ENCODE measurements around the gene MPRIP. TPM values are rescaled to one million over a fixed set of nuclear protein-coding genes. Genes with fewer than 3 reads are reported as not detected.

Gene MPRIP
- total RNA-seq, 1 donor from 2014 or later, result 863 TPM

GRCh38 chr17:17200831-17201230, 158.6 kb downstream of the MPRIP start:
- TF ChIP-seq CTCF (IDR thresholded peaks at IDR 0.05; ENCODE audit: partially characterized antibody, unreplicated experiment), result no peak
- no peaks in the 10 kb centered on the region for H3K36me3 Mint-ChIP-seq (ENCODE audit: unreplicated experiment)
- H3K4me1 Mint-ChIP-seq (ENCODE audit: low read depth, unreplicated experiment), result peaks cover 23% of the 10 kb centered on the region
- H3K9me3 Mint-ChIP-seq (ENCODE audit: unreplicated experiment), result no peaks in the 10 kb centered on the region
- H3K4me3 Mint-ChIP-seq (ENCODE audit: unreplicated experiment), result no peak overlapping the region
- peaks cover under 1% of the 10 kb centered on the region for H3K27me3 Mint-ChIP-seq (ENCODE audit: unreplicated experiment)
- no peak for DNase-seq
- H3K27ac Mint-ChIP-seq (ENCODE audit: unreplicated experiment), result no peak overlapping the region

GRCh38 chr17:17201271-17201670, 159.0 kb downstream of the MPRIP start:
- DNase-seq, result no peak
- H3K36me3 Mint-ChIP-seq (ENCODE audit: unreplicated experiment), result no peaks in the 10 kb centered on the region
- no peaks in the 10 kb centered on the region for H3K9me3 Mint-ChIP-seq (ENCODE audit: unreplicated experiment)
- H3K27ac Mint-ChIP-seq (ENCODE audit: unreplicated experiment), result no peak overlapping the region
- peaks cover 23% of the 10 kb centered on the region for H3K4me1 Mint-ChIP-seq (ENCODE audit: low read depth, unreplicated experiment)
- no peak for TF ChIP-seq CTCF (IDR thresholded peaks at IDR 0.05; ENCODE audit: partially characterized antibody, unreplicated experiment)
- no peak overlapping the region for H3K4me3 Mint-ChIP-seq (ENCODE audit: unreplicated experiment)
- H3K27me3 Mint-ChIP-seq (ENCODE audit: unreplicated experiment), result no peaks in the 10 kb centered on the region

DNA sequence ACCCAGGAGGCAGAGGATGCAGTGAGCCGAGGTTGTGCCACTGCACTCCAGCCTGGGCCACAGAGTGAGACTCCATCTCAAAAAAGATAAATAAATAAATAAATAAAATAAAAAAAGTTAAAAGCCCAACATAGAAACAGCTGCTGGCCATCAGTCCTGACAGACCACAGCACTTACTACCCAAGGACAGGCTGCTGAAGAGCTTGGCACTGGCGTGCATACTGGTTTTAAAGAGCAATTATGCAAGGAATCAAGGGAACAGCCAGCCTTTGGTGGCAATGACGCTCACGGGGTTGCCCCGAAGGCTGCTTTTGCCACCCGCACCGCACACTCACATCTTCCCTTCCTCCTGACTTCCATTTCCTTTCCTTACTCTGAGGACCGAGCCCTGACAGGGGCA, 159.7 kb downstream of the MPRIP start:
- no peak for DNase-seq
- Mint-ChIP-seq H3K27me3 (ENCODE audit: unreplicated experiment) (no peaks in the 10 kb centered on the region), H3K36me3 (ENCODE audit: unreplicated experiment) (no peaks in the 10 kb centered on the region), H3K4me3 (ENCODE audit: unreplicated experiment) (no peak overlapping the region), H3K9me3 (ENCODE audit: unreplicated experiment) (peaks cover under 1% of the 10 kb centered on the region), H3K4me1 (ENCODE audit: low read depth, unreplicated experiment) (peaks cover 23% of the 10 kb centered on the region), H3K27ac (ENCODE audit: unreplicated experiment) (no peak overlapping the region)
- TF ChIP-seq CTCF (IDR thresholded peaks at IDR 0.05; ENCODE audit: partially characterized antibody, unreplicated experiment), result no peak

- peaks cover 4% of the 10 kb centered on the region for H3K9me3 Mint-ChIP-seq (ENCODE audit: unreplicated experiment)
- H3K4me1 Mint-ChIP-seq (ENCODE audit: low read depth, unreplicated experiment), result peaks cover 18% of the 10 kb centered on the region
- no peak overlapping the region for H3K27ac Mint-ChIP-seq (ENCODE audit: unreplicated experiment)
- TF ChIP-seq CTCF (IDR thresholded peaks at IDR 0.05; ENCODE audit: partially characterized antibody, unreplicated experiment), result no peak
- no peak for DNase-seq
- peaks cover 2% of the 10 kb centered on the region for H3K27me3 Mint-ChIP-seq (ENCODE audit: unreplicated experiment)
- H3K36me3 Mint-ChIP-seq (ENCODE audit: unreplicated experiment), result no peaks in the 10 kb centered on the region
- H3K4me3 Mint-ChIP-seq (ENCODE audit: unreplicated experiment), result no peak overlapping the region
These were observed 161.0 kb downstream of the MPRIP start for GRCh38 chr17:17203173-17203730.

DNA sequence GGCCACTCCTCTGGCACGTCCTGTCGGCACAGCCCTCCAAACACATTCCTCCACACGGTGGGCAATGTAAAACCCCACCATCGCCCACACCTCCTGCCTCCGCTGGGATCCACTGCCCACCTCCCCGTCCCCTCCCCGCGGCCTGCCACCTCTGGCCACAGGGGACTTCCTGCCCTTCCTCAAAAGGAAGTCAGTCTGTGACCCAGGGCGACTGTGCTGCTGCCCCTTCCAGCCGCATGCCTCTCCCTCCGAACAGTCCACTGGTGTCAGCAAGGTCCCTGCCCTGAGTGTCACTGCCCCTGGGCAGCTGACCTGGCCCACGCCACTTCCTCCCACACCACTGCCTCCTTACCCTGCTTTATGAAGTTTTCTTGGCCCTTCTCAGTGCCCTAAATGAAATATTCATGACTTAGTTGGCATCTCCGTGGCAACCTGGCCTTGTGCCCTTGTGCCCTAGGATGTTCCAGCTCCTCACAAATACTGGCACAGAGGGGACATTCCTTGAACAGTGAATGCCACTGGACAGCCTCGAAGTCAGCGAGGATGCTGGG, 161.9 kb downstream of the MPRIP start:
- Mint-ChIP-seq H3K27me3 (ENCODE audit: unreplicated experiment) (peaks cover 2% of the 10 kb centered on the region), H3K4me3 (ENCODE audit: unreplicated experiment) (no peak overlapping the region), H3K9me3 (ENCODE audit: unreplicated experiment) (peaks cover 4% of the 10 kb centered on the region), H3K36me3 (ENCODE audit: unreplicated experiment) (no peaks in the 10 kb centered on the region), H3K27ac (ENCODE audit: unreplicated experiment) (no peak overlapping the region), H3K4me1 (ENCODE audit: low read depth, unreplicated experiment) (peaks cover 15% of the 10 kb centered on the region)
- DNase-seq, result no peak
- no peak for TF ChIP-seq CTCF (IDR thresholded peaks at IDR 0.05; ENCODE audit: partially characterized antibody, unreplicated experiment)
